HepG2 (cell line): Measurements from ENCODE around the gene CCDC57. TPM values are rescaled to one million over a fixed set of nuclear protein-coding genes. Genes with fewer than 3 reads are reported as not detected.

Source experiments
- AHDC1 ChIP-seq: sonication (generic); formaldehyde crosslinking; IDR thresholded peaks from 2 replicates; pipeline ENCODE4 v1.5.1; 2020; ENCODE audit warnings: mild to moderate bottlenecking, missing genetic modification reagents, borderline replicate concordance
- IRF2 ChIP-seq: IDR thresholded peaks from 2 replicates; pipeline ENCODE4 v1.6.1; 2018; ENCODE audit warnings: missing genetic modification reagents, missing compliant biosample characterization
- NFKBIZ ChIP-seq: IDR thresholded peaks from 2 replicates; pipeline ENCODE4 v1.6.1; 2018; ENCODE audit warnings: missing genetic modification reagents, missing compliant biosample characterization
- PCBP1 ChIP-seq: fragments of 200-400 bp; formaldehyde crosslinking; IDR thresholded peaks from 2 replicates; pipeline ENCODE4 v1.6.1; 2017; ENCODE audit warnings: mild to moderate bottlenecking, low read depth, low read length, borderline replicate concordance
- TAF1 ChIP-seq: sonication (generic); formaldehyde crosslinking; IDR thresholded peaks from 2 replicates; pipeline ENCODE4 v1.4.0; 2020; ENCODE audit warnings: missing genetic modification reagents
- ZNF101 ChIP-seq: sonication (generic); formaldehyde crosslinking; IDR thresholded peaks from 2 replicates; pipeline ENCODE4 v1.4.0; 2020; ENCODE audit warnings: mild to moderate bottlenecking, low read depth, missing genetic modification reagents, borderline replicate concordance
- ZNF18 ChIP-seq: sonication (generic); formaldehyde crosslinking; IDR thresholded peaks from 2 replicates; pipeline ENCODE4 v1.8.0; 2022; ENCODE audit warnings: mild to moderate bottlenecking, missing genetic modification reagents; ENCODE audit not compliant: insufficient replicate concordance
- ZNF232 ChIP-seq: sonication (generic); formaldehyde crosslinking; IDR thresholded peaks from 2 replicates; pipeline ENCODE4 v1.4.0; 2020; ENCODE audit warnings: missing genetic modification reagents, borderline replicate concordance
- ZNF3 ChIP-seq: IDR thresholded peaks from 2 replicates; pipeline ENCODE4 v1.7.0; 2017; ENCODE audit warnings: inconsistent platforms
- ZNF33B ChIP-seq: sonication (generic); formaldehyde crosslinking; IDR thresholded peaks from 2 replicates; pipeline ENCODE4 v1.5.1; 2020; ENCODE audit warnings: mild to moderate bottlenecking, missing genetic modification reagents
- ZNF598 ChIP-seq: sonication (generic); formaldehyde crosslinking; IDR thresholded peaks from 2 replicates; pipeline ENCODE4 v1.5.1; 2020; ENCODE audit warnings: mild to moderate bottlenecking, missing genetic modification reagents, borderline replicate concordance
- ZNF660 ChIP-seq: sonication (generic); formaldehyde crosslinking; IDR thresholded peaks from 2 replicates; pipeline ENCODE4 v1.5.1; 2020; ENCODE audit warnings: mild to moderate bottlenecking, low read depth, missing genetic modification reagents, borderline replicate concordance
- ZNF83 ChIP-seq: sonication (generic); formaldehyde crosslinking; IDR thresholded peaks from 2 replicates; pipeline ENCODE4 v1.4.0; 2020; ENCODE audit warnings: missing genetic modification reagents, mild to moderate bottlenecking, borderline replicate concordance
- polyA plus RNA-seq, 8 experiments: library from polyadenylated mRNA; depleted of rRNA in 3 of 8; stranded (reverse) in 7 of 8; unstranded in 1 of 8; fragments of >200 nt; fragmentation: Illumina TruSeq in 4 of 8; extraction: Trizol in 4 of 8; gene quantifications; 2 replicates each; pipeline versions ENCODE4 v1.2.1 to v1.2.3, GENCODE V29; 2011 to 2016; ENCODE audit warnings: low read depth in 4 of 8, missing spikeins in 1 of 8, mixed read lengths in 1 of 8; ENCODE audit not compliant: insufficient read depth in 1 of 8
- total RNA-seq, 5 experiments: library from RNA; depleted of rRNA; stranded (reverse); fragments of >200 nt; fragmentation: Illumina TruSeq; extraction: Trizol; gene quantifications; 2 replicates each; pipeline ENCODE4 v1.2.3, GENCODE V29; 2016; ENCODE audit warnings: low read depth in 1 of 5
- TF ChIP-seq, protein P1 (sequence below): sonication (generic); formaldehyde crosslinking; IDR thresholded peaks from one replicate; pipeline ENCODE4 v1.5.1; 2020; ENCODE audit warnings: mild to moderate bottlenecking, missing genetic modification reagents; ENCODE audit errors: not compliant biosample characterization

CCDC57 gene
- total and polyA plus RNA-seq, 2 of the 13 experiments (the other 11 are each of a cell fraction or from before 2014, with no cell fraction given): 59.3 to 59.9 TPM

DNA sequence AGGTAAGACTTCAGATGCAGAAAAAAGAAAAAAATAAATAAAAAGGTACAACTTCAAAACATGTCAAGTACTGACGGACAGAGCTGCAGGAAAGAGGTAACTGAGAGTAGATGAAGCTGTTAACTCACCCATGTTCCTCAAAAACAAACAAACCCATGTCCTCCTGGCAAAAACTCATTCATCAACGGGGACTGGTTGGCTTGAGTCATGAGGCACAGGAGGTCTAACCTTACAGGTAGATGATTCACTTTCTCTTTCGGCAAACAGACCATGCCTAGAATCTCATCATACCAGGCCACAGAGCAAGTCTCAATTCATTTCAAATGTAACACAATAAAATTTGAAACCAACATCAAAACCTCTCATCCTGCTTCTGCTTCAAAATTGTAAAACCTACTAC, 102.3 kb downstream of the CCDC57 start (continued):
- TF ChIP-seq AHDC1 (CRISPR knock-in tag): 0 out of 2 replicates have a peak, but pooled peaks have one; percentile 22
- no peak for TF ChIP-seq ZNF598 (CRISPR knock-in tag)
- no peak for TF ChIP-seq NFKBIZ (CRISPR knock-in tag)
- no peak for TF ChIP-seq PCBP1
- peak; percentile 32; the same call in 1 of the 2 replicates for TF ChIP-seq TAF1 (CRISPR knock-in tag)
- no peak for TF ChIP-seq ZNF18 (CRISPR knock-in tag)
- no peak for TF ChIP-seq ZNF3 (CRISPR knock-in tag)
- TF ChIP-seq ZNF660 (CRISPR knock-in tag): no peak
- TF ChIP-seq ZNF83 (CRISPR knock-in tag): no peak
- TF ChIP-seq ZNF232: no peak
- TF ChIP-seq, protein P1, sequence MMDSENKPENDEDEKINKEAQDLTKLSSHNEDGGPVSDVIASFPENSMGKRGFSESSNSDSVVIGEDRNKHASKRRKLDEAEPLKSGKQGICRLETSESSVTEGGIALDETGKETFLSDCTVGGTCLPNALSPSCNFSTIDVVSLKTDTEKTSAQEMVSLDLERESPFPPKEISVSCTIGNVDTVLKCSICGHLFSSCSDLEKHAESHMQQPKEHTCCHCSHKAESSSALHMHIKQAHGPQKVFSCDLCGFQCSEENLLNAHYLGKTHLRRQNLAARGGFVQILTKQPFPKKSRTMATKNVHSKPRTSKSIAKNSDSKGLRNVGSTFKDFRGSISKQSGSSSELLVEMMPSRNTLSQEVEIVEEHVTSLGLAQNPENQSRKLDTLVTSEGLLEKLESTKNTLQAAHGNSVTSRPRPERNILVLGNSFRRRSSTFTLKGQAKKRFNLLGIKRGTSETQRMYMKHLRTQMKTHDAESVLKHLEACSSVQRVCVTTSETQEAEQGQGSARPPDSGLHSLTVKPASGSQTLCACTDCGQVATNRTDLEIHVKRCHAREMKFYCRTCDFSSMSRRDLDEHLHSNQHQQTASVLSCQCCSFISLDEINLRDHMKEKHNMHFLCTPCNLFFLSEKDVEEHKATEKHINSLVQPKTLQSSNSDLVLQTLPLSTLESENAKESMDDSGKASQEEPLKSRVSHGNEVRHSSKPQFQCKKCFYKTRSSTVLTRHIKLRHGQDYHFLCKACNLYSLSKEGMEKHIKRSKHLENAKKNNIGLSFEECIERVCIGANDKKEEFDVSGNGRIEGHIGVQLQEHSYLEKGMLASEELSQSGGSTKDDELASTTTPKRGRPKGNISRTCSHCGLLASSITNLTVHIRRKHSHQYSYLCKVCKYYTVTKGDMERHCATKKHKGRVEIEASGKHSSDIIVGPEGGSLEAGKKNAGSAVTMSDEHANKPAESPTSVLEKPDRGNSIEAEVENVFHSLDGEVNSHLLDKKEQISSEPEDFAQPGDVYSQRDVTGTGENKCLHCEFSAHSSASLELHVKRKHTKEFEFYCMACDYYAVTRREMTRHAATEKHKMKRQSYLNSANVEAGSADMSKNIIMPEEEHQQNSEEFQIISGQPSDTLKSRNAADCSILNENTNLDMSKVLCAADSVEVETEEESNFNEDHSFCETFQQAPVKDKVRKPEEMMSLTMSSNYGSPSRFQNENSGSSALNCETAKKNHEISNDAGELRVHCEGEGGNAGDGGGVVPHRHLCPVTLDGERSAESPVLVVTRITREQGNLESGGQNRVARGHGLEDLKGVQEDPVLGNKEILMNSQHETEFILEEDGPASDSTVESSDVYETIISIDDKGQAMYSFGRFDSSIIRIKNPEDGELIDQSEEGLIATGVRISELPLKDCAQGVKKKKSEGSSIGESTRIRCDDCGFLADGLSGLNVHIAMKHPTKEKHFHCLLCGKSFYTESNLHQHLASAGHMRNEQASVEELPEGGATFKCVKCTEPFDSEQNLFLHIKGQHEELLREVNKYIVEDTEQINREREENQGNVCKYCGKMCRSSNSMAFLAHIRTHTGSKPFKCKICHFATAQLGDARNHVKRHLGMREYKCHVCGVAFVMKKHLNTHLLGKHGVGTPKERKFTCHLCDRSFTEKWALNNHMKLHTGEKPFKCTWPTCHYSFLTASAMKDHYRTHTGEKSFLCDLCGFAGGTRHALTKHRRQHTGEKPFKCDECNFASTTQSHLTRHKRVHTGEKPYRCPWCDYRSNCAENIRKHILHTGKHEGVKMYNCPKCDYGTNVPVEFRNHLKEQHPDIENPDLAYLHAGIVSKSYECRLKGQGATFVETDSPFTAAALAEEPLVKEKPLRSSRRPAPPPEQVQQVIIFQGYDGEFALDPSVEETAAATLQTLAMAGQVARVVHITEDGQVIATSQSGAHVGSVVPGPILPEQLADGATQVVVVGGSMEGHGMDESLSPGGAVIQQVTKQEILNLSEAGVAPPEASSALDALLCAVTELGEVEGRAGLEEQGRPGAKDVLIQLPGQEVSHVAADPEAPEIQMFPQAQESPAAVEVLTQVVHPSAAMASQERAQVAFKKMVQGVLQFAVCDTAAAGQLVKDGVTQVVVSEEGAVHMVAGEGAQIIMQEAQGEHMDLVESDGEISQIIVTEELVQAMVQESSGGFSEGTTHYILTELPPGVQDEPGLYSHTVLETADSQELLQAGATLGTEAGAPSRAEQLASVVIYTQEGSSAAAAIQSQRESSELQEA (CRISPR knock-in tag): no peak
- TF ChIP-seq ZNF33B (CRISPR knock-in tag): no peak
- no peak for TF ChIP-seq ZNF101 (CRISPR knock-in tag)
- peak; percentile 68; the same call in 1 of the 2 replicates for TF ChIP-seq IRF2
